ENCODE measurements around the gene ZNF536. TPM values are rescaled to one million over a fixed set of nuclear protein-coding genes. Genes with fewer than 3 reads are reported as not detected.

Gene ZNF536
- total RNA-seq, 1 experiment from 2014 or later, result 0.35 TPM

DNA sequence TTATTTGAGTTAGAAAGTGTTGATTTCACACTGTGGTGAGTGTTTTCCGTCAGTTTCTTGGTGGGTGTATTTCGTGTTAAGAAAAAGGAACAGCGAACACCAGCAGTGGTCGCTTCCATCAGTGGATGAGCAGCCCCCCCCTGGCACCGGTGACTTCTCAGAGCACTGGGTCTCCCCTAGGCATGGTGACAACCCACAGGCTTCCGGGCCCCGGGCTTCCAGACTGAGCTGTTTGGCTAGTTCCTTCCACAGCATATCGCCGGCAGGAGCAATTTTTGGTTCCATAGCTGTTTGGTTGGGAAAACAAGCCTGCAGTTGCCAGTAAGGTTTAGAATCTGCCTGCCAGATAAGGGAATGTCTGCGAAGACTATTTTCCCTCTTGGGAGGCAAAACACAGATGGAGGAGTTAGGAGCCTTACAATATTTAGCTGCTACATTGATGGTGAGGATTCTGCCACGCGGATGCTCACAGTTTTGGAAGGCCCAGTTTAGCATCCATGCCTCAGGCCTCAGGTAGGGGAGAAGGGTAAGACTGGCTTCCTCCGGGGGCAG, 18.7 kb upstream of the ZNF536 start:
- H3K4me1 Mint-ChIP-seq, result peaks cover 36% of the 10 kb centered on the region
- no peak overlapping the region for H3K4me3 Mint-ChIP-seq
- 0 out of 2 replicates have a peak, but pooled peaks cover 5% of the 10 kb centered on the region for H3K9me3 Mint-ChIP-seq
- TF ChIP-seq, protein P1, sequence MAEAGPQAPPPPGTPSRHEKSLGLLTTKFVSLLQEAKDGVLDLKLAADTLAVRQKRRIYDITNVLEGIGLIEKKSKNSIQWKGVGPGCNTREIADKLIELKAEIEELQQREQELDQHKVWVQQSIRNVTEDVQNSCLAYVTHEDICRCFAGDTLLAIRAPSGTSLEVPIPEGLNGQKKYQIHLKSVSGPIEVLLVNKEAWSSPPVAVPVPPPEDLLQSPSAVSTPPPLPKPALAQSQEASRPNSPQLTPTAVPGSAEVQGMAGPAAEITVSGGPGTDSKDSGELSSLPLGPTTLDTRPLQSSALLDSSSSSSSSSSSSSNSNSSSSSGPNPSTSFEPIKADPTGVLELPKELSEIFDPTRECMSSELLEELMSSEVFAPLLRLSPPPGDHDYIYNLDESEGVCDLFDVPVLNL (CRISPR knock-in tag; IDR thresholded peaks at IDR 0.05; ENCODE audit: borderline replicate concordance, low read depth), result no peak
- TF ChIP-seq FOXJ3 (CRISPR knock-in tag; IDR thresholded peaks at IDR 0.05; ENCODE audit: borderline replicate concordance) (no peak), OVOL2 (CRISPR knock-in tag; IDR thresholded peaks at IDR 0.05; ENCODE audit: borderline replicate concordance) (no peak), MLX (CRISPR knock-in tag; IDR thresholded peaks at IDR 0.05) (no peak), TEAD1 (CRISPR knock-in tag; IDR thresholded peaks at IDR 0.05) (no peak), MXD4 (CRISPR knock-in tag; IDR thresholded peaks at IDR 0.05; ENCODE audit: borderline replicate concordance) (no peak), ZNF232 (CRISPR knock-in tag; IDR thresholded peaks at IDR 0.05) (no peak), MAX (CRISPR knock-in tag; IDR thresholded peaks at IDR 0.05) (no peak), CREB1 (CRISPR knock-in tag; IDR thresholded peaks at IDR 0.05) (no peak)
- TF ChIP-seq, protein P2, sequence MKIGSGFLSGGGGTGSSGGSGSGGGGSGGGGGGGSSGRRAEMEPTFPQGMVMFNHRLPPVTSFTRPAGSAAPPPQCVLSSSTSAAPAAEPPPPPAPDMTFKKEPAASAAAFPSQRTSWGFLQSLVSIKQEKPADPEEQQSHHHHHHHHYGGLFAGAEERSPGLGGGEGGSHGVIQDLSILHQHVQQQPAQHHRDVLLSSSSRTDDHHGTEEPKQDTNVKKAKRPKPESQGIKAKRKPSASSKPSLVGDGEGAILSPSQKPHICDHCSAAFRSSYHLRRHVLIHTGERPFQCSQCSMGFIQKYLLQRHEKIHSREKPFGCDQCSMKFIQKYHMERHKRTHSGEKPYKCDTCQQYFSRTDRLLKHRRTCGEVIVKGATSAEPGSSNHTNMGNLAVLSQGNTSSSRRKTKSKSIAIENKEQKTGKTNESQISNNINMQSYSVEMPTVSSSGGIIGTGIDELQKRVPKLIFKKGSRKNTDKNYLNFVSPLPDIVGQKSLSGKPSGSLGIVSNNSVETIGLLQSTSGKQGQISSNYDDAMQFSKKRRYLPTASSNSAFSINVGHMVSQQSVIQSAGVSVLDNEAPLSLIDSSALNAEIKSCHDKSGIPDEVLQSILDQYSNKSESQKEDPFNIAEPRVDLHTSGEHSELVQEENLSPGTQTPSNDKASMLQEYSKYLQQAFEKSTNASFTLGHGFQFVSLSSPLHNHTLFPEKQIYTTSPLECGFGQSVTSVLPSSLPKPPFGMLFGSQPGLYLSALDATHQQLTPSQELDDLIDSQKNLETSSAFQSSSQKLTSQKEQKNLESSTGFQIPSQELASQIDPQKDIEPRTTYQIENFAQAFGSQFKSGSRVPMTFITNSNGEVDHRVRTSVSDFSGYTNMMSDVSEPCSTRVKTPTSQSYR (CRISPR knock-in tag; IDR thresholded peaks at IDR 0.05), result no peak
- CTCF ChIA-PET, result interaction anchor here (2.8 kb wide), 1 partner anchor 313 kb away, joined by 6 read pairs; no protein-coding TSS in a partner anchor
- no peaks in the 10 kb centered on the region for H3K36me3 Mint-ChIP-seq
- no peaks in the 10 kb centered on the region; the same call in 1 of the 2 replicates for H3K27me3 Mint-ChIP-seq (ENCODE audit: low read depth)
- POLR2A ChIA-PET, result interaction anchor here (0.5 kb wide), 1 partner anchor 756 kb away, joined by 4 read pairs; no protein-coding TSS in a partner anchor
- DNase-seq (ENCODE audit: low spot score), result no peak
- no peak overlapping the region for H3K27ac Mint-ChIP-seq
- ATAC-seq, result no peak

- H3K27me3 Mint-ChIP-seq (ENCODE audit: low read depth), result no peaks in the 10 kb centered on the region; the same call in 1 of the 2 replicates
- DNase-seq (ENCODE audit: low spot score), result no peak
- no peak overlapping the region; the same call in 1 of the 2 replicates for H3K27ac Mint-ChIP-seq
- TF ChIP-seq ZNF512 (CRISPR knock-in tag; IDR thresholded peaks at IDR 0.05; ENCODE audit: borderline replicate concordance), result no peak
- peaks cover 37% of the 10 kb centered on the region for H3K4me1 Mint-ChIP-seq
- no peak overlapping the region for H3K4me3 Mint-ChIP-seq
- ATAC-seq, result no peak
- ChIA-PET POLR2A (no interaction called here), CTCF (no interaction called here)
- no peaks in the 10 kb centered on the region for H3K36me3 Mint-ChIP-seq
- H3K9me3 Mint-ChIP-seq, result 0 out of 2 replicates have a peak, but pooled peaks cover 5% of the 10 kb centered on the region
These were observed 16.6 kb upstream of the ZNF536 start for GRCh38 chr19:30355586-30355985.

- peaks cover 31% of the 10 kb centered on the region for H3K4me1 Mint-ChIP-seq
- POLR2A ChIA-PET, result no interaction called here
- no peak overlapping the region for H3K4me3 Mint-ChIP-seq
- 0 out of 2 replicates have a peak, but pooled peaks cover 5% of the 10 kb centered on the region for H3K9me3 Mint-ChIP-seq
- ATAC-seq (no peak), DNase-seq (ENCODE audit: low spot score) (no peak)
- no peak overlapping the region for H3K27ac Mint-ChIP-seq
- no peaks in the 10 kb centered on the region; the same call in 1 of the 2 replicates for H3K27me3 Mint-ChIP-seq (ENCODE audit: low read depth)
- CTCF ChIA-PET, result interaction anchor here (1.5 kb wide), 1 partner anchor 313 kb away, joined by 3 read pairs; no protein-coding TSS in a partner anchor
- no peaks in the 10 kb centered on the region for H3K36me3 Mint-ChIP-seq
- TF ChIP-seq, protein P3, sequence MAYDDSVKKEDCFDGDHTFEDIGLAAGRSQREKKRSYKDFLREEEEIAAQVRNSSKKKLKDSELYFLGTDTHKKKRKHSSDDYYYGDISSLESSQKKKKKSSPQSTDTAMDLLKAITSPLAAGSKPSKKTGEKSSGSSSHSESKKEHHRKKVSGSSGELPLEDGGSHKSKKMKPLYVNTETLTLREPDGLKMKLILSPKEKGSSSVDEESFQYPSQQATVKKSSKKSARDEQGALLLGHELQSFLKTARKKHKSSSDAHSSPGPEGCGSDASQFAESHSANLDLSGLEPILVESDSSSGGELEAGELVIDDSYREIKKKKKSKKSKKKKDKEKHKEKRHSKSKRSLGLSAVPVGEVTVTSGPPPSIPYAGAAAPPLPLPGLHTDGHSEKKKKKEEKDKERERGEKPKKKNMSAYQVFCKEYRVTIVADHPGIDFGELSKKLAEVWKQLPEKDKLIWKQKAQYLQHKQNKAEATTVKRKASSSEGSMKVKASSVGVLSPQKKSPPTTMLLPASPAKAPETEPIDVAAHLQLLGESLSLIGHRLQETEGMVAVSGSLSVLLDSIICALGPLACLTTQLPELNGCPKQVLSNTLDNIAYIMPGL (CRISPR knock-in tag; IDR thresholded peaks at IDR 0.05), result no peak
- TF ChIP-seq, protein P4, sequence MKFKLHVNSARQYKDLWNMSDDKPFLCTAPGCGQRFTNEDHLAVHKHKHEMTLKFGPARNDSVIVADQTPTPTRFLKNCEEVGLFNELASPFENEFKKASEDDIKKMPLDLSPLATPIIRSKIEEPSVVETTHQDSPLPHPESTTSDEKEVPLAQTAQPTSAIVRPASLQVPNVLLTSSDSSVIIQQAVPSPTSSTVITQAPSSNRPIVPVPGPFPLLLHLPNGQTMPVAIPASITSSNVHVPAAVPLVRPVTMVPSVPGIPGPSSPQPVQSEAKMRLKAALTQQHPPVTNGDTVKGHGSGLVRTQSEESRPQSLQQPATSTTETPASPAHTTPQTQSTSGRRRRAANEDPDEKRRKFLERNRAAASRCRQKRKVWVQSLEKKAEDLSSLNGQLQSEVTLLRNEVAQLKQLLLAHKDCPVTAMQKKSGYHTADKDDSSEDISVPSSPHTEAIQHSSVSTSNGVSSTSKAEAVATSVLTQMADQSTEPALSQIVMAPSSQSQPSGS (CRISPR knock-in tag; IDR thresholded peaks at IDR 0.05; ENCODE audit: borderline replicate concordance, low read depth), result no peak
- TF ChIP-seq ZNF219 (CRISPR knock-in tag; IDR thresholded peaks at IDR 0.05; ENCODE audit: borderline replicate concordance), result no peak
- no peak for TF ChIP-seq NR2C2 (CRISPR knock-in tag; IDR thresholded peaks at IDR 0.05)
- no peak for TF ChIP-seq GRHL2 (CRISPR knock-in tag; IDR thresholded peaks at IDR 0.05; ENCODE audit: insufficient replicate concordance, severe bottlenecking)
- TF ChIP-seq, protein P5, sequence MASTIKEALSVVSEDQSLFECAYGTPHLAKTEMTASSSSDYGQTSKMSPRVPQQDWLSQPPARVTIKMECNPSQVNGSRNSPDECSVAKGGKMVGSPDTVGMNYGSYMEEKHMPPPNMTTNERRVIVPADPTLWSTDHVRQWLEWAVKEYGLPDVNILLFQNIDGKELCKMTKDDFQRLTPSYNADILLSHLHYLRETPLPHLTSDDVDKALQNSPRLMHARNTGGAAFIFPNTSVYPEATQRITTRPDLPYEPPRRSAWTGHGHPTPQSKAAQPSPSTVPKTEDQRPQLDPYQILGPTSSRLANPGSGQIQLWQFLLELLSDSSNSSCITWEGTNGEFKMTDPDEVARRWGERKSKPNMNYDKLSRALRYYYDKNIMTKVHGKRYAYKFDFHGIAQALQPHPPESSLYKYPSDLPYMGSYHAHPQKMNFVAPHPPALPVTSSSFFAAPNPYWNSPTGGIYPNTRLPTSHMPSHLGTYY (CRISPR knock-in tag; IDR thresholded peaks at IDR 0.05), result no peak
- no peak for TF ChIP-seq CREM (CRISPR knock-in tag; IDR thresholded peaks at IDR 0.05)
- no peak for TF ChIP-seq NR3C1 (CRISPR knock-in tag; conservative IDR thresholded peaks at IDR 0.05; ENCODE audit: low read depth)
These were observed 15.1 kb upstream of the ZNF536 start for GRCh38 chr19:30356951-30357579.
